ENCODE data around the gene PHYHIPL. TPM values are rescaled to one million over a fixed set of nuclear protein-coding genes. Genes with fewer than 3 reads are reported as not detected.

Gene PHYHIPL
- total RNA-seq, 1 donor from 2014 or later: 0.23 TPM

DNA sequence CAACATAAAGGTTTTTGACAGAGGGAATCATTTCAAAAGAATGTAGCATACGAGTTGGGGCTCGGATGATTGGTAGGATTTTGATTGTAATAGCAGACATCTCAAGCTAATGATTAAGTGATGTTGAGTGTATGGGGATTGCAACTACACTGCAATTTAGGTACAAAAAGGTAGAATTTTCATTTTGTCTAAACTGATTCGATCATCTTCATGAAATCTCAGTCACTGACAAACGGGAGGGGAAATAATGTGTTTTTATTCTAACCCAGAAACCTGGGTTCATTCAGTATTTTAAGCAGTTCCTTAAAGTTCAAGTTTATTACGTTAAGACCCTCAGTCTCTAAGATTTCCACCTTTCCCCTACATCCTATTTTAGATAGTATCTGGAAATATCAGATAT, 3.9 kb upstream of the PHYHIPL start:
- DNase-seq (ENCODE audit: low read depth): no peak
- H3K4me3 ChIP-seq (ENCODE audit: low read depth, low read length): no peak overlapping the region
- TF ChIP-seq, protein P1, sequence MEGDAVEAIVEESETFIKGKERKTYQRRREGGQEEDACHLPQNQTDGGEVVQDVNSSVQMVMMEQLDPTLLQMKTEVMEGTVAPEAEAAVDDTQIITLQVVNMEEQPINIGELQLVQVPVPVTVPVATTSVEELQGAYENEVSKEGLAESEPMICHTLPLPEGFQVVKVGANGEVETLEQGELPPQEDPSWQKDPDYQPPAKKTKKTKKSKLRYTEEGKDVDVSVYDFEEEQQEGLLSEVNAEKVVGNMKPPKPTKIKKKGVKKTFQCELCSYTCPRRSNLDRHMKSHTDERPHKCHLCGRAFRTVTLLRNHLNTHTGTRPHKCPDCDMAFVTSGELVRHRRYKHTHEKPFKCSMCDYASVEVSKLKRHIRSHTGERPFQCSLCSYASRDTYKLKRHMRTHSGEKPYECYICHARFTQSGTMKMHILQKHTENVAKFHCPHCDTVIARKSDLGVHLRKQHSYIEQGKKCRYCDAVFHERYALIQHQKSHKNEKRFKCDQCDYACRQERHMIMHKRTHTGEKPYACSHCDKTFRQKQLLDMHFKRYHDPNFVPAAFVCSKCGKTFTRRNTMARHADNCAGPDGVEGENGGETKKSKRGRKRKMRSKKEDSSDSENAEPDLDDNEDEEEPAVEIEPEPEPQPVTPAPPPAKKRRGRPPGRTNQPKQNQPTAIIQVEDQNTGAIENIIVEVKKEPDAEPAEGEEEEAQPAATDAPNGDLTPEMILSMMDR (conservative IDR thresholded peaks at IDR 0.05; ENCODE audit: low read depth, low read length): no peak

DNA sequence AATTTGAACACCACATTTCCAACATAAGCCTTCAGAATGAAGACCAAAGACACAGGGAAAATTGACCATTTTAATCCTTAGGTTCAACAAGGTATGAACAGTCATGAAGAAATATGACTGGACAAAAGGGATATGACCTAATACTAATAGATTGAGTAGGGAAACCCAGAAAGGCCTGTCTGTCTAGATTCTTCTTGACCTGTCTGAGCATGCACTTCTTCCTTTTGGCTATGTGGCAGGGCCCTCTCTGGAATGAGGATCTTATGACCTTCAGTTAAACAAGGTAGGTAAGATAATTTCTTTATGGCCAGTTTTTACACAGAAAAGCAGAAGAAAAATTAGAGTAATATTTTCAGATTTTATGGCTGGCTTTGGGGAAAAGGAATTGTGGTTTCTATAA, 3.0 kb upstream of the PHYHIPL start:
- no peak for DNase-seq (ENCODE audit: low read depth)
- TF ChIP-seq, protein P1 (conservative IDR thresholded peaks at IDR 0.05; ENCODE audit: low read depth, low read length): no peak
- H3K4me3 ChIP-seq (ENCODE audit: low read depth, low read length): no peak overlapping the region

GRCh38 chr10:59175538-59176240, 754 bp upstream of the PHYHIPL start:
- TF ChIP-seq, protein P1 (conservative IDR thresholded peaks at IDR 0.05; ENCODE audit: low read depth, low read length): no peak
- H3K4me3 ChIP-seq (ENCODE audit: low read depth, low read length): peak overlapping the region; percentile 62
- no peak for DNase-seq (ENCODE audit: low read depth)

- TF ChIP-seq, protein P1 (conservative IDR thresholded peaks at IDR 0.05; ENCODE audit: low read depth, low read length): no peak
- H3K4me3 ChIP-seq (ENCODE audit: low read depth, low read length): peak overlapping the region; percentile 62
- DNase-seq (ENCODE audit: low read depth): peak; percentile 68
These were observed 771 bp downstream of the PHYHIPL start for GRCh38 chr10:59177031-59177797.

GRCh38 chr10:59177836-59178235, 1.4 kb downstream of the PHYHIPL start:
- DNase-seq (ENCODE audit: low read depth): no peak

DNA sequence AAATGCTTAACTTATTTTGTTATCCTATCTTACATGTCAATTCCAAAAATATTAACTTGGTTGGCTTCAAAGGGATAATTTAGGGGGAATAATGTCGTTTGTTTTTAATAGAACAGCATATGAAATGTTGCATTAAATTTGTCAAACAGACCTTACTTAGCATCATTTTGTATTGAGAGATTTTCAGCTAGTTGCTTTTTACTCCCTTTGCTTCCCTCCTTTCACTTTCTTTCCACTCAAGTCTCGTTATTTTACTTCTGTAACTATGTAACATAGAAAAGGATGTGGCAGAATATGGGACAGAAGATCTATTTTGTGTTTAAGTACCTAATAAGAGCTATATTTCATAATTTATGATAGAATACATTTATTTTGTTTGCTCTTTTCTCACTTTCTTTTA, 2.6 kb downstream of the PHYHIPL start:
- no peak overlapping the region for H3K4me3 ChIP-seq (ENCODE audit: low read depth, low read length)
- no peak for DNase-seq (ENCODE audit: low read depth)
- TF ChIP-seq, protein P1 (conservative IDR thresholded peaks at IDR 0.05; ENCODE audit: low read depth, low read length): no peak

More at GRCh38 chr10:59177836-59178235, 1.4 kb downstream of the PHYHIPL start:
- peak overlapping the region; percentile 62 for H3K4me3 ChIP-seq (ENCODE audit: low read depth, low read length)
- TF ChIP-seq, protein P1 (conservative IDR thresholded peaks at IDR 0.05; ENCODE audit: low read depth, low read length): no peak

Data from epithelial cell of proximal tubule (primary cell).